GM19468 (cell line): ENCODE results near the gene NEU4.

Experiments
- ATAC-seq: cut with Tn5 transposase; IDR thresholded peaks from one replicate; pipeline ENCODE4 v1.9.1; 2021; ENCODE audit warnings: mild to moderate bottlenecking, moderate library complexity, moderate number of reproducible peaks; ENCODE audit not compliant: unreplicated experiment; ENCODE audit errors: extremely low read depth

NEU4 gene

GRCh38 chr2:241860184-241861078 lies 51.4 kb downstream of the NEU4 start:
- no peak for ATAC-seq

DNA sequence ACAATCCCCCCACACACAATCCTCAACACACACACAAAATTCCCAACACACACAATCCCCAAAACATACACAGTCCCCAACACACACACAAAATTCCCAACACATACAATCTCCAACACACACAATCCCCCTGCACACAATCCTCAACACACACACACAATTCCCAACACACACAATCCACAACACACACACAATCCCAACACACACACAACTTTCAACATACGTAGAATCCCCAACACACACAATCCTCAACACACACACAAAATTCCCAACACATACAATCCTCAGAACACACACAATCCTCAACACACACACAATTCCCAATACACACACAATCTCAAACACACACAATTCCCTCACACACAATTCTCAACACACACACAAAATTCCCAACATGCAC lies 52.3 kb downstream of the NEU4 start:
- no peak for ATAC-seq

DNA sequence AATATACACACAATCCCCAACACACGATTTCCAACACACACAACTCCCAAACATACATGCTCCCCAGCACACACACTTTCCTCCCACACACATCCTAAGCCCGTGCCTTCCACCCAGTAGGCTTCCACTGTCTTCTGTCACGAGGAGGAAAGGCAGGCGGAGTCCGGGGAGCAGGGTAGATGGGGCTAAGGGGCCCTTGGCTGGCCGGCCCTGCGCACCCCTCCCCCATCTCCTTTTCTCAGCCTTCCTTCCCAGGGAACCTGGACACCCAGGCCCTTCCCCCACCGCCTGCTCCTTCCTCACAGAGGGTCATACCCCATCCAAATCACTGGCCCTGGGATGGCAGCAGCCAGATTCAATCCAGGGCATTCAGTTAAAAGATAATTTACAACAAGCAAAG lies 53.1 kb downstream of the NEU4 start:
- no peak for ATAC-seq

DNA sequence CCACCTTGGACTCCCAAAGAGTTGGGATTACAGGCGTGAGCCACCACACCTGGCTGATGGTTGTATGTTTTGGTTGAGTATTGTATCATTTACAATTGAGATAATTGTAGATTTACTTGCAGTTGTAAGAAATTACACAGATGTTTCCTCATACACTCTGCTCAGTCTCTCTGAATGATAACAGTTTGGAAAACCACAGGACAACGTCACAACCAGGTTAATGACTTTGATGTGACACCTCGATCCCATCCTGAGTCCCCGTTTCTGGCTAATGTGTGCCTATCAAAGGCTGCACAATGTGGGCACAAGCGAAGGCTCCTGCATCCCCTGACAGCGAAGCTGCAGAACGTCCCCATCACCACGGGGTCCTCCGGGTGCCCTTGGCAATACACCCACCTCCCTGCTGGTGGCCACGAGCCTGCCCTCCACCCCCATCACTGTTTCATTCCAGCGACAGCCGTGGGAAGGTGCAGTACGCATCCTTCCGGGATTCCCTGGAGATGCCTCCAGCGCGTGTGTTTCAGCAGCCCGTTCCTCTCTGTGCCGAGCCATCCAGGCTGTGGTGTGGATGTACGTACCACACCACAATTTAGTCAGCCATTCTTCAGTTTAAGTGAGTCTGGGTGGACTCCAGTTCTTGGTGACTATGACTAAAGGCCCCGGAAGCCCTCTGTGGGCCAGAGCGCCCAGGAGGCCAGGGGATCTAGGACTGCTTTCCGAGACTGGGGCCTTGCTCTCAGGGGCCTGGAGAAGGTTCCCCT lies 54.0 kb downstream of the NEU4 start:
- ATAC-seq: no peak

GRCh38 chr2:241863536-241863954 lies 54.6 kb downstream of the NEU4 start:
- ATAC-seq: no peak

DNA sequence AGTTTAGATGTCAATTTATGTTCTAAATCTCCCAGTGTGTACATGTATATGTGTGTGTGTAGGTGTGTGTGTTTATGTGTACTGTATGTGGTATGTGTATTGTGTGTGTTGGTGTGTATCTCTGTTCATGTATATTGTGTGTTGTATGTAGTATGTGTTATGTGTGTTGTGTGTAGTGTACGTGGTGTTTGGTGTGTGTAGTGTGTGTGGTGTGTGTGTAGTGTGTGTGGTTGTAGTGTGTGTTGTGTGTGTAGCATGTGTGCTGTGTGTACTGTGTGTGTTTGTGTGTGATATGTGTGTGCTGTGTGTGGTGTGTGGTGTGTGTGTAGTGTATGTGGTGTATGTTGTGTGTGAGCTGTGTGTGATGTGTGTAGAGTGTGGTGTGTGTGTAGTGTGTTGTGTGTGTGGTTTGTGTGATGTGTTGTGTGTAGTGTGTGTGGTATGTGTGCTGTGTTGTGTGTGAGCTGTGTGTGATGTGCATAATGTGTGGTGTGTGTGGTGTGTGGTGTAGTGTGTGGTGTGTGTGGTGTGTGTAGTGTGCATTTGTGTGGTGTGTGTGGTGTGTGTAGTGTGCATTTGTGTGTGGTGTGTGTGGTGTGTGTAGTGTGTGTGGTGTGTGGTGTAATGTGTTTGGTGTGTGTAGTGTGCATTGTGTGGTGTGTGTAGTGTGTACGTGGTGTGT lies 55.3 kb downstream of the NEU4 start:
- ATAC-seq: no peak

DNA sequence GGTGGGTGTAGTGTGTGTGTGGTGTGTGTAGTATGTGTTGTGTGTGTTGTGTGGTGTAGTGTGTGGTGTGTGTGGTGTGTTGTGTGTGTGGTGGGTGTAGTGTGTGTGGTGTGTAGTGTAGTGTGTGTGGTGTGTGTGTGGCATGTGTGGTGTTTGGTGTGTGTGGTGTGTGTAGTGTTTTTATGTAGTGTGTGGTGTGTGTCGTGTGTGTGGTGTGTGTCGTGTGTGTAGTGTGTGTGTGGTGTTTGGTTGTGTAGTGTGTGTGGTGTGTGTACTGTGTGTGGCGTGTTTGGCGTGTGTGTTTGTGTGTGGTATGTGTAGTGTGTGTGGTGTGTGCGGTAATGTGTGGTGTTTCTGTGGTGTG lies 55.8 kb downstream of the NEU4 start:
- no peak for ATAC-seq

- no peak for ATAC-seq
Measured at GRCh38 chr2:241865416-241865956, 56.5 kb downstream of the NEU4 start.

- ATAC-seq: no peak
Measured at GRCh38 chr2:241865957-241866789, 57.2 kb downstream of the NEU4 start.
